Stimulated activated naive B cell treated with anti-CD40 and anti-IgM and Interleukin-4, amounts not matched to agents 10 μg/mL and 1 μg/mL and 100 μg/mL, for 72 hours (primary cell): ENCODE results near the gene ANXA7.

Source experiments
- ATAC-seq, 2 donors: fragments of 150-1000 bp; cut with Tn5 transposase; replicated peaks; 2 replicates each; pipeline ENCODE4 v1.10.0; 2021; ENCODE audit warnings: moderate library complexity in 1 of 2
- DNase-seq: peaks from one replicate; pipeline ENCODE4 v3.0.0; 2021
- H3K27ac Mint-ChIP-seq: one replicate; pipeline ENCODE4 v1.8.0; 2022; ENCODE audit warnings: mild to moderate bottlenecking, mixed read lengths
- H3K27me3 Mint-ChIP-seq, 2 donors: one replicate each; pipeline ENCODE4 v1.8.0; 2022; ENCODE audit warnings: mixed read lengths in 2 of 2
- H3K36me3 Mint-ChIP-seq, 2 donors: one replicate each; pipeline ENCODE4 v1.8.0; 2022; ENCODE audit warnings: mixed read lengths in 2 of 2, mild to moderate bottlenecking in 1 of 2
- H3K4me1 Mint-ChIP-seq, 2 donors: one replicate each; pipeline ENCODE4 v1.8.0; 2022; ENCODE audit warnings: mixed read lengths in 2 of 2, mild to moderate bottlenecking in 1 of 2
- H3K4me3 Mint-ChIP-seq, 2 donors: one replicate each; pipeline ENCODE4 v1.8.0; 2022; ENCODE audit warnings: mild to moderate bottlenecking in 2 of 2, mixed read lengths in 2 of 2, moderate library complexity in 1 of 2
- H3K9me3 Mint-ChIP-seq, 2 donors: one replicate each; pipeline ENCODE4 v1.8.0; 2022; ENCODE audit warnings: mixed read lengths in 2 of 2, mild to moderate bottlenecking in 1 of 2

The ANXA7 gene

DNA sequence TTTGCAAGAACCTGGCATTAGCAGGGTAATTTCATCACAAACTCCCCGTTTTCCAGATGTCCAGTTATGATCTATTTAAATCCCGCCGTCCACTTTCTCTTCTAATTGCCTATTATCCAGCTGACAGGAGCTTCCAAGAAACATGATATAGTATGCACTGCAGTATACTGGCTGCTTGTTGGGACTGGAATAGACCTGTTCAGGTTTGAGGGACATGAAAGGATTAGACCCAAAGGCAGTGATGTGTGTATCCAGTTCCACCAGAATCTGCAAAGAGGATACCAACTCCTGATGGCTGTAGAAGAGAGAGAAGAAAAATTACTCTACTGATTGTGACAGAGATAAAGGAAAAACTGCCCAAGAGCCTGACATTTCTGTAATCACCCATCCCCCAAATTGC lies 10.6 kb upstream of the ANXA7 start:
- H3K27me3 Mint-ChIP-seq, result no peaks in the 10 kb centered on the region
- H3K36me3 Mint-ChIP-seq, result peaks cover 43 to 61% of the 10 kb centered on the region in 2 donors
- no peak overlapping the region for H3K27ac Mint-ChIP-seq
- ATAC-seq (no peak), DNase-seq (no peak)
- no peaks in the 10 kb centered on the region for H3K9me3 Mint-ChIP-seq
- H3K4me3 Mint-ChIP-seq, result no peak overlapping the region
- peaks cover 10 to 14% of the 10 kb centered on the region in 2 donors for H3K4me1 Mint-ChIP-seq

DNA sequence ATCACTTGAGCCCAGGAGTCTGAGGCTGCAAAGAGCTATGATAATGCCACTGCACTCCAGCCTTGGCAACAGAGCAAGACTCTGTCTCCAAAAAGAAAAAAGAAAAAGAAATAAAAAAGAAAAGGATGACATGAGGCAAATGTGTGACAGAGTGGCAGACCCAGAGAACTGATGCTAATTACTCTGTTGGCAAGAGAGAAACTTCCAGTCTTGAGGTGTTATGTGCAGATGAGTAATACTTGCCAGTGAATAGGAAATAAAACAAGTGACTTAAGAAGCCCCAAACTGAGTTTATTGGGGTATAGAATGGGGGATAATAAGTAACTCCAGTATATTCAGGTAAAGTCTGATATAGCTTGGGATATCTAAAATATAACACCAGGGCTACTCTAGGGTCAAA lies 9.5 kb upstream of the ANXA7 start:
- peaks cover 10 to 14% of the 10 kb centered on the region in 2 donors for H3K4me1 Mint-ChIP-seq
- H3K27me3 Mint-ChIP-seq, result no peaks in the 10 kb centered on the region
- no peak for ATAC-seq
- no peaks in the 10 kb centered on the region for H3K9me3 Mint-ChIP-seq
- H3K27ac Mint-ChIP-seq, result no peak overlapping the region
- H3K4me3 Mint-ChIP-seq, result no peak overlapping the region
- no peak for DNase-seq
- H3K36me3 Mint-ChIP-seq, result peaks cover 43 to 61% of the 10 kb centered on the region in 2 donors

DNA sequence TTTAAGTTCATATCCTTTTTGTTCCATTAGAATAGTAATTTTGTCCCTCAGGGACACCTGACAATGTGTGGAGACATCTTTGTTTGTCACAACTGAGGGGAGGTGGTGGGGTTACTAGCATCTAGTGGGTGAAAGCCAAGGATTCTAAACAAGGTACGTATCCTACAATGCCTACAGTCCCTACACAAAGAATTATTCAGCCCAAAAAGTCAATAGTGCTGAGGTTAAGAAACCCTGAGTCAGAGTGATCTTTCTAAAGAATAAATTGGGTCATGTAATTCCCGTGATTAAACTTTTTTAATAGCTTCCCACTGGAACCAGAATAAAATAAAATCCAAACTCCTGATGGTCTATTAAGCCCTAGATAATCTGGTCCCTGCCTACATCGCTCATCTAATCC lies 2.7 kb upstream of the ANXA7 start:
- Mint-ChIP-seq H3K4me1 (peaks cover 10 to 28% of the 10 kb centered on the region in 2 donors), H3K27ac (no peak overlapping the region)
- ATAC-seq, result no peak

DNA sequence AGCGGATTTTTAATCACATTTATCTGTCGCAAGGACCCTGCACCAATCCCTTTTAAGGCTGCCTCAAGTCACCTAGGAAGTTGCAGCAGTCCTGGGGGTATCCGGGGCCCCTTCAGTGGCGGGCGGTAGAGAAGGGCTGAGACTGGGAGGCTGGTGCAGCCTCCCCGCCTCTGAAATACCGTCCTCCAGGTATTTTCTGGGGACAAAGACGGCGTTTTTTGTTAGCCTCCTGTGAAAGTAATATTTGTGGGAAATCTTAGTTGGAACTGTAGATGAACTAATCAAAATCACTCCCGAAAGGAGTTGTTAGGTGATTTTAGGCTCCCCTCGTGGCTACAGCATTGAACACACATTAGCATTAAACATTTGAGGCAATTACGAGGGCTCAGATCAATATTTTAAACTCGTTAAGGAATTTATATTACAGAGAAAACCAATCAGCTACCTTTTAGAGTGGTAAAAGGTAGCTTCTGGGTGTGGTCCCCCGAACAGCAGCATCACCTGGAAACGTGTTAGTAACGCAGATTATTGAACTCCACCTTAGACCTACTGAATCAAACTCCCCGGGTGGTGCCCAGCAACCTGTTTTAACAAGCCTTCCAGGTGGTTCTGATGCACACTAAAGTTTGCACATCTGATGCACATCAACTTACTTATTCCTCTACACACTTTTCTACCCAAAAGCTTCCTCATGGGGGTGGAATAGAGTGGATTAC lies 530 bp upstream of the ANXA7 start:
- Mint-ChIP-seq H3K27ac (peak overlapping the region; percentile 99), H3K36me3 (peaks cover 11 to 34% of the 10 kb centered on the region in 2 donors), H3K4me1 (peaks cover 19 to 50% of the 10 kb centered on the region in 2 donors), H3K4me3 (peak overlapping the region; percentile 97 to 98), H3K9me3 (no peaks in the 10 kb centered on the region), H3K27me3 (no peaks in the 10 kb centered on the region)
- ATAC-seq, result peak in 1 of 2 donors; percentile 42
- DNase-seq, result no peak

More for the DNA sequence above, 2.7 kb upstream of the ANXA7 start:
- Mint-ChIP-seq H3K4me3 (no peak overlapping the region), H3K27me3 (no peaks in the 10 kb centered on the region), H3K9me3 (no peaks in the 10 kb centered on the region), H3K36me3 (peaks cover 4 to 19% of the 10 kb centered on the region in 2 donors)
- no peak for DNase-seq

DNA sequence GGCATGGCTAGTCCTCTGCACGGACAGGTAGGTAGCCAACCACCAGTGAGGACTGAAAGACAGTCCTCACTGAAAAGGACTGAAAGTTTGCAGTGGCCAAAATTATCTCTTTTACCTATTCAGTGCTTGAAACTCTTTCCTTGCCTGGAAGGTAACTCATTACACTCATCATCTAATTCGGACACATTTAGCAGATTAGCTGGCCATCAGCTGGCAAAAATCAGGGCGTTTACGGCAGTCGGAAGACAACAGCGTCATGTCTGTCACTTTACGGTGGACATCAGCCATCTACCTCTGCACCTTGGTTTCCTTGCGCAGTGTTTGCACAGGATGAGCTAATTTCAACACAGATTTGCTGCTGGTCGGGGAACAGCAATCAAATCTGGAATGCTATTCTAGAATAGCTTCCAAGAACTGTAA lies 740 bp downstream of the ANXA7 start:
- Mint-ChIP-seq H3K4me1 (peaks cover 25 to 60% of the 10 kb centered on the region in 2 donors), H3K36me3 (peaks cover 15 to 40% of the 10 kb centered on the region in 2 donors), H3K27ac (peak overlapping the region; percentile 99), H3K9me3 (no peaks in the 10 kb centered on the region), H3K27me3 (no peaks in the 10 kb centered on the region), H3K4me3 (peak overlapping the region; percentile 97 to 98)
- ATAC-seq (peak; percentile 54 to 57), DNase-seq (no peak)

DNA sequence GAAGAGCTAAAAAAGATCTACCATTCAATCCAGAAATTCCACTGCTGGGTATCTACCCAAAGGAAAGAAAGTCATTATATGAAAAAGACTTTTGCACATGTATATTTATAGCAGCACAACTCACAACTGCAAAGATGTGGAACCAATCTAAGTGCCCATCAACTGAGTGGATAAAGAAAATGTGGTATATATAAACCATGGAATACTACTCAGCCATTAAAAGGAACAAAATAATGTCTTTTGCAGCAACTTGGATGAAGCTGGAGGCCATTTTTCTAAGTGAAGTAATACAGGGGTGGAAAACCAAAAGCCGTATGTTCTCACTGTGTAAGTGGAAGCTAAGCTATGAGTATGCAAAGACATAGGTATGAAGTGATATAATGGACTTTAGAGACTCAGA lies 3.0 kb downstream of the ANXA7 start:
- Mint-ChIP-seq H3K4me1 (peaks cover 34 to 78% of the 10 kb centered on the region in 2 donors), H3K27me3 (no peaks in the 10 kb centered on the region), H3K27ac (no peak overlapping the region), H3K36me3 (peaks cover 27 to 59% of the 10 kb centered on the region in 2 donors), H3K9me3 (no peaks in the 10 kb centered on the region), H3K4me3 (peak overlapping the region in 1 of 2 donors; percentile 13)
- ATAC-seq (no peak), DNase-seq (no peak)

DNA sequence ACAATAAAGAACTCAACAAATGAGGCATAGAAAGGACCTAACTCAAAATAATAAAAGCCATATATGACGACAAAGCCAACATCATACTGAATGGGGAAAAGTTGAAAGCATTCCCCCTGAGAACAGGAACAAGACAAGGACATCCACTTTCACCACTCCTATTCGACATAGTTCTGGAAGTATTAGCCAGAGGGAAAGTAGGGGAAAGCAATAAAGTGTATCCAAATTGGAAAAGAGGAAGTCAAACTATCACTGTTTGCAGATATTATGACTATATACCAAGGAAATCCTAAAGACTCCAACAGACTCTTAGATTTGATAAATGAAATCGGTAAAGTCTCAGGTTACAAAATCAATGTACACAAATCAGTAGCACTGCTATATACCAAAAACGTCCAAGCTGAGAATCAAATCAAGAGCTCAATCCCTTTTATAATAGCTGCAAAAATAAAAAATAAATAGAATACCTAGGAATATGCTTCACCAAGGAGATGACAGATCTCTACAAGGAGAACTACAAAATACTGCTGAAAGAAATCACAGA lies 4.8 kb downstream of the ANXA7 start:
- Mint-ChIP-seq H3K4me1 (peaks cover 29 to 70% of the 10 kb centered on the region in 2 donors), H3K27ac (no peak overlapping the region)

DNA sequence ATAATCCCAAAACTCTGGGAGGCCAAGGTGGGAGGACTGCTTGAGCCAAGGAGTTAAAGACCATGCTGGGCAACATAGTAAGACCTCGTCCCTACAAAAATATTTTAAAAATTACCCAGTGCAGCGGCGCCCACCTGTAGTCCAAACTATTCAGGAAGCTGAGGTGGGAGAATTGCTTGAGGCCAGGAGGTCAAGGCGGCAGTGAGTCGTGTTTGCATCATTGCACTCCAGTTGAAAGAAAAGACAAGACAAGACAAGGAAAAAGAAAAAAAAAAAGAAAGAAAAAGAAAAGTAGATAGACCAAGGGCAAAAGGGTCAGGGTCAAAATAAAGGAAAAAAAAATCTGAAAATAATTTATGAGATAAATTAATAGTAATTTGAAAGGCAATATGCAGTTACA lies 5.8 kb downstream of the ANXA7 start:
- Mint-ChIP-seq H3K9me3 (no peaks in the 10 kb centered on the region), H3K4me1 (peaks cover 30 to 69% of the 10 kb centered on the region in 2 donors), H3K27ac (no peak overlapping the region), H3K36me3 (peaks cover 27 to 61% of the 10 kb centered on the region in 2 donors), H3K27me3 (no peaks in the 10 kb centered on the region), H3K4me3 (no peak overlapping the region)
- ATAC-seq, result no peak
- DNase-seq, result no peak

More for the DNA sequence above, 4.8 kb downstream of the ANXA7 start:
- peaks cover 27 to 63% of the 10 kb centered on the region in 2 donors for H3K36me3 Mint-ChIP-seq
- DNase-seq (no peak), ATAC-seq (no peak)
- H3K9me3 Mint-ChIP-seq, result no peaks in the 10 kb centered on the region
- no peak overlapping the region for H3K4me3 Mint-ChIP-seq
- no peaks in the 10 kb centered on the region for H3K27me3 Mint-ChIP-seq

DNA sequence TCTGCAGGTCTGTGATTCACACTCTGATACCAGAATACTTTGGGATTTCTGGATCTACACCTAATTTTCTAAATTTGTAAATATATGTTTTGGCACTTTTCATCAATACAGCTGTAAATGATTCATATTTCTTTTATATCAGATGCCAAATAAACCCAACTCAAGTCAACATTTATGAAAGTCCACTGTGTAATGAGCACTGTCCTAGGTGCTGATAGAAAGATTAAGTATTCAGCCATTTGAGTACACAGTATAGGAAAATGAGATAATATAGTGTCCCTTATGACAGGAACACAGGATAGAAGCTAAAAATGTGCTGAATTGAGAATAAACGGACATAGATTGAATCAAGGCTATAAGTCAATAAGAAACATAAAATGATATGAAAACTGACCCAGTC lies 6.4 kb downstream of the ANXA7 start:
- Mint-ChIP-seq H3K36me3 (peaks cover 27 to 62% of the 10 kb centered on the region in 2 donors), H3K27me3 (no peaks in the 10 kb centered on the region), H3K9me3 (no peaks in the 10 kb centered on the region), H3K4me1 (peaks cover 28 to 71% of the 10 kb centered on the region in 2 donors), H3K4me3 (no peak overlapping the region), H3K27ac (no peak overlapping the region)
- no peak for DNase-seq
- ATAC-seq, result no peak

DNA sequence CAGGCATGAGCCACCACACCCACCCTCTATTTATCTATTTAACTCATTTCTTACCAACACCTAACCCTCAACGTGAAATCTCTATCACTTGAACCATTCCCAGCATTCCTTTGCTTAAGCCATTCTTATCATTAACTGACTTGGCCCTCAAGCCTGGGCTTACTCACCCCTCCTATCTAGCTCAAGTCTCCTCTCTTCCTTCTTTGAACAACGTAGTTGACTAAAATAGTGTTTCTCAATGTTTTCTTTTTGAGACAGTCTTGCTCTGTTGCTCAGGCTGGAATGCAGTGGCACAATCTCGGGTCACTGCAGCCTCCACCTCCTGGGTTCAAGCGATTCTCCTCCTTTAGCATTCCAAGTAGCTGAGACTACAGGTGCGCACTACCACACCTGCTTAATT lies 7.0 kb downstream of the ANXA7 start:
- H3K36me3 Mint-ChIP-seq, result peaks cover 27 to 59% of the 10 kb centered on the region in 2 donors
- no peaks in the 10 kb centered on the region for H3K9me3 Mint-ChIP-seq
- ATAC-seq (no peak), DNase-seq (no peak)
- peaks cover 28 to 67% of the 10 kb centered on the region in 2 donors for H3K4me1 Mint-ChIP-seq
- no peak overlapping the region for H3K4me3 Mint-ChIP-seq
- H3K27ac Mint-ChIP-seq, result no peak overlapping the region
- H3K27me3 Mint-ChIP-seq, result no peaks in the 10 kb centered on the region

DNA sequence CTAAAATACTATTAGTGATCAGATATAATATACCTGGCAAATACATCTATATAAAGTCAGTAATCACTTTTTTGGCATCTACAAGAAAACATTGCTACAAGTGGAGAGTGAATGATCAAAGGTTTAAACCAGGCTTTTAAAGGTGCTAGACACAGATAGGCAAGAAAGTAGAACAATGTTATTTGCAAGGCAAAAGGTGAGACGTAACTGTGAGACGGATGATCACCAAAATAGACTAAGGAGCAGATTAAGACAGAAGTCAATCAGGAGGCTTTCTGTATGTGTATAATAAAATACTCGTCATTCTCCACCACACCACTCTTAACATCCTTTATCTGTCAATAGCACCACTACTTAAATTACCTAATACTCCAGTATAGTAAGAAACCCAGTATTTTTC lies 8.3 kb downstream of the ANXA7 start:
- Mint-ChIP-seq H3K4me1 (peaks cover 26 to 59% of the 10 kb centered on the region in 2 donors), H3K27ac (no peak overlapping the region), H3K9me3 (no peaks in the 10 kb centered on the region), H3K36me3 (peaks cover 33 to 58% of the 10 kb centered on the region in 2 donors), H3K27me3 (no peaks in the 10 kb centered on the region), H3K4me3 (no peak overlapping the region)
- ATAC-seq, result no peak
- no peak for DNase-seq

DNA sequence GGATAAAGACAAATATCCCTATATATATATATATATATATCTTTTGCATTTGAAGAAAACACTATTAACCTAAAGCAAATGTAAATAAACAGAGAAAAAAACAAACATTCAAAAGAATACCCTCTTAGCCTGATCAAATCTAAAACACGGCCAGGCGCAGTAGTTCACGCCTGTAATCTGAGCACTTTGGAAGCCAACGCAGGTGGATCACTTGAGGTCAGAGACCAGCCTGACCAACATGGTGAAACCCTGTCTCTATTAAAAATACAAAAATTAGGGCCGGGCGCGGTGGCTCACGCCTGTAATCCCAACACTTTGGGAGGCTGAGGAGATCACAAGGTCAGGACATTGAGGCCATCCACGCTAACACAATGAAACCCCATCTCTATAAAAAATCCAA lies 9.2 kb downstream of the ANXA7 start:
- Mint-ChIP-seq H3K4me1 (peaks cover 23 to 50% of the 10 kb centered on the region in 2 donors), H3K9me3 (no peaks in the 10 kb centered on the region), H3K27me3 (no peaks in the 10 kb centered on the region), H3K36me3 (peaks cover 29 to 56% of the 10 kb centered on the region in 2 donors), H3K4me3 (no peak overlapping the region), H3K27ac (no peak overlapping the region)
- no peak for DNase-seq
- ATAC-seq, result no peak

DNA sequence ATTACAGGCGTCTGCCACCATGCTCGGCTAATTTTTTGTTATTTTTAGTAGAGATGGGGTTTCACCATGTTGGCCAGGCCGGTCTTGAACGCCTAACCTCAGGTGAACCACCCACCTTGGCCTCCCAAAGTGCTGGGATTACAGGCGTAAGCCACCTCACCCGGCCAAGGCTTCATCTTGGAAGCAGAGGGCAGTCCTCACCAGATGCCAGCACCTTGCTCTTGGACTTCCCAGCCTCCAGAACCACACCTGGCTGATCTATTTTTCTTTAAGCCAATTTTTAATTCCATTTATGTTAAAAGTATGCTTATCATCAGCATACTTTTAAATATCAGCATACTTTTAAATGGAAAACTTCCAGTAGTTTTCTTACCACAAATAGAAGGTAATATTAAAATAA lies 12.2 kb downstream of the ANXA7 start:
- H3K4me3 Mint-ChIP-seq, result no peak overlapping the region
- DNase-seq (no peak), ATAC-seq (no peak)
- peaks cover 10 to 31% of the 10 kb centered on the region in 2 donors for H3K4me1 Mint-ChIP-seq
- H3K9me3 Mint-ChIP-seq, result no peaks in the 10 kb centered on the region
- H3K27me3 Mint-ChIP-seq, result no peaks in the 10 kb centered on the region
- peaks cover 18 to 48% of the 10 kb centered on the region in 2 donors for H3K36me3 Mint-ChIP-seq
- no peak overlapping the region for H3K27ac Mint-ChIP-seq

DNA sequence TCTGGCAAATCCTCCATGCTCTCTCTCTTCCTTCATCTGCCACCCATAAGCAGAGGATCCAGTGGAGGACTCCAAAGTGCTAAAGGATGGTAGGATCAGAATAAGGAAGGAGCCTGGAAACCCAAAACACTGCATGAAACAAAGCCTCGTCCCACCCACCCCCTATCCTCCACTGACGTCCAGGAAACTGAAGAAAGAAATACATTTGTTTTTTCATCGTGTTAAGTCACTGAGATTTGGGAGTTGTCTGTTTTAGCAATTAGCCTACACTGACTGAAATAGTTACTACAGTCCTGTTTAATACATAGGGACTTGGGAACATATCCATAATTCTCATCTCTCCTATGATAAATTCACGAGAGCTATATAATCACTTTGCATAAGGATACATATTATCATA lies 14.8 kb downstream of the ANXA7 start:
- Mint-ChIP-seq H3K27ac (no peak overlapping the region), H3K9me3 (no peaks in the 10 kb centered on the region), H3K36me3 (peaks cover 30 to 54% of the 10 kb centered on the region in 2 donors), H3K27me3 (no peaks in the 10 kb centered on the region), H3K4me1 (peaks cover 4 to 18% of the 10 kb centered on the region in 2 donors), H3K4me3 (no peak overlapping the region)
- ATAC-seq (no peak), DNase-seq (no peak)

DNA sequence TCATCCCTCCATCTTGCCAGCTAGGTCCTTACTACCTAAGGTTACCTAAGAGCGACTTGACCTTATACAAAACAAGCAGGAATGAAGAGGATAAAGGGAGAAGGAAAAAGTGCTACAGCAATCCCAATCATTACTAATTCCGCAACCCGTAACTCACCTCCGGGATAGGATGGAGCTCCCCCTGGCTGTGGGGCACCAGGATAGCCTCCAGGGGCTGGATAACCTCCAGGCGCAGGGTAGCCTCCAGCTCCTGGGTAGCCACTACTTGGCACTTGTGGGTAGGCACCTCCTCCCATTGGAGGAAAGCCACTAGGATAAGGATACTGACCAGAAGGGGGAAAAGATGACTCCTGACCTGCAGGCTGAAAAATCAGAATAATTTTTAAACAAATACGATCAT lies 15.8 kb downstream of the ANXA7 start:
- H3K9me3 Mint-ChIP-seq, result no peaks in the 10 kb centered on the region
- H3K27ac Mint-ChIP-seq, result no peak overlapping the region
- H3K4me3 Mint-ChIP-seq, result no peak overlapping the region
- DNase-seq (no peak), ATAC-seq (no peak)
- no peaks in the 10 kb centered on the region for H3K27me3 Mint-ChIP-seq
- H3K36me3 Mint-ChIP-seq, result peaks cover 32 to 60% of the 10 kb centered on the region in 2 donors
- H3K4me1 Mint-ChIP-seq, result peaks cover 2 to 18% of the 10 kb centered on the region in 2 donors
